Activated CD4-positive, alpha-beta T cell treated with anti-CD3 and anti-CD28 coated beads for 4 hours (primary cell): ENCODE results near the gene MYL5.
"Not testable (repeated sequence)": the region's sequence is repeated elsewhere in the genome, so short reads cannot be mapped to it uniquely, and the experiment has no call there.

ENCODE experiments used
- DNase-seq, 2 donors: peaks; one replicate each; pipeline ENCODE4 v3.0.0-alpha.2; 2020

Gene MYL5

GRCh38 chr4:687048-687970 is 13.0 kb downstream of the MYL5 start:
- DNase-seq: no peak

GRCh38 chr4:687971-688853 is 13.9 kb downstream of the MYL5 start:
- DNase-seq: no peak

- no peak for DNase-seq
These were observed 14.7 kb downstream of the MYL5 start, which contains the start of gene SLC49A3 for GRCh38 chr4:688854-689681. SLC49A3 (minus strand) TSS chr4:689151; CDS start chr4:689127, 24 bp downstream.

GRCh38 chr4:689723-690122 is 15.4 kb downstream of the MYL5 start:
- DNase-seq: no peak

- DNase-seq: no peak
These were observed 18.6 kb downstream of the MYL5 start for GRCh38 chr4:692771-693554.

- DNase-seq: not testable (repeated sequence)
These were observed 20.1 kb downstream of the MYL5 start for GRCh38 chr4:694341-694940.

GRCh38 chr4:699816-700580 is 25.7 kb downstream of the MYL5 start:
- no peak for DNase-seq

- no peak for DNase-seq
These were observed 26.4 kb downstream of the MYL5 start for GRCh38 chr4:700587-701264.

- DNase-seq: no peak
These were observed 28.3 kb downstream of the MYL5 start for GRCh38 chr4:702618-703048.

GRCh38 chr4:703336-704197 is 29.2 kb downstream of the MYL5 start:
- no peak for DNase-seq

- DNase-seq: no peak
These were observed 30.0 kb downstream of the MYL5 start for GRCh38 chr4:704198-704891.

GRCh38 chr4:704971-705277 is 30.6 kb downstream of the MYL5 start:
- no peak for DNase-seq

- peak; percentile 96 for DNase-seq
These were observed 31.1 kb downstream of the MYL5 start, which contains the start of gene PCGF3 for GRCh38 chr4:705278-706082. PCGF3 (plus strand) TSS chr4:705832; CDS start chr4:733681, 27,849 bp downstream.

- DNase-seq: not testable (repeated sequence)
These were observed 31.8 kb downstream of the MYL5 start for GRCh38 chr4:706083-706633.

- no peak for DNase-seq
These were observed 32.7 kb downstream of the MYL5 start for GRCh38 chr4:706834-707598.

GRCh38 chr4:707929-708630 is 33.7 kb downstream of the MYL5 start:
- no peak for DNase-seq
